HEK293 (cell line): ENCODE measurements around the gene PRR35.

Experiments
- EGR2 ChIP-seq: fragments of 450-650 bp; formaldehyde crosslinking; IDR thresholded peaks from 2 replicates; pipeline ENCODE4 v1.5.1; 2016; ENCODE audit warnings: low read depth, missing biosample characterization, missing genetic modification characterization
- GLIS1 ChIP-seq: fragments of 450-650 bp; formaldehyde crosslinking; IDR thresholded peaks from 2 replicates; pipeline ENCODE4 v1.5.1; 2016; ENCODE audit warnings: missing biosample characterization, missing genetic modification characterization
- PRDM1 ChIP-seq: fragments of 450-650 bp; formaldehyde crosslinking; IDR thresholded peaks from 2 replicates; pipeline ENCODE4; 2016; ENCODE audit warnings: missing biosample characterization, missing genetic modification characterization
- SETDB1 ChIP-seq: IDR thresholded peaks from one replicate; pipeline ENCODE4 v1.6.1; 2017; ENCODE audit warnings: mild to moderate bottlenecking, low read length, moderate library complexity, mixed read lengths; ENCODE audit not compliant: insufficient read length
- SP3 ChIP-seq: fragments of 450-650 bp; formaldehyde crosslinking; IDR thresholded peaks from 2 replicates; pipeline ENCODE4 v1.5.1; 2016; ENCODE audit warnings: missing biosample characterization, missing genetic modification characterization
- YY1 ChIP-seq: fragments of 450-650 bp; formaldehyde crosslinking; IDR thresholded peaks from 2 replicates; pipeline ENCODE4 v1.5.1; 2018; ENCODE audit warnings: missing biosample characterization, missing genetic modification characterization
- ZBTB11 ChIP-seq: fragments of 450-650 bp; formaldehyde crosslinking; conservative IDR thresholded peaks from 2 replicates; pipeline ENCODE4 v1.5.1; 2016; ENCODE audit warnings: low read depth, missing biosample characterization, missing genetic modification characterization
- ZFHX2 ChIP-seq: fragments of 450-650 bp; formaldehyde crosslinking; conservative IDR thresholded peaks from 2 replicates; pipeline ENCODE4 v1.5.1; 2016; ENCODE audit warnings: missing biosample characterization, missing genetic modification characterization
- ZNF140 ChIP-seq: fragments of 450-650 bp; formaldehyde crosslinking; IDR thresholded peaks from 2 replicates; pipeline ENCODE4 v1.5.1; 2016; ENCODE audit warnings: missing biosample characterization, missing genetic modification characterization
- ZNF221 ChIP-seq: fragments of 450-650 bp; formaldehyde crosslinking; IDR thresholded peaks from 2 replicates; pipeline ENCODE4 v1.5.1; 2017; ENCODE audit warnings: missing biosample characterization, missing genetic modification characterization, borderline replicate concordance
- ZNF266 ChIP-seq: fragments of 450-650 bp; formaldehyde crosslinking; IDR thresholded peaks from 2 replicates; pipeline ENCODE4 v1.5.1; 2016; ENCODE audit warnings: missing biosample characterization, missing genetic modification characterization, low read depth
- ZNF311 ChIP-seq: fragments of 450-650 bp; formaldehyde crosslinking; IDR thresholded peaks from 2 replicates; pipeline ENCODE4 v1.5.1; 2017; ENCODE audit warnings: missing biosample characterization, missing genetic modification characterization, borderline replicate concordance
- ZNF362 ChIP-seq: fragments of 450-650 bp; formaldehyde crosslinking; IDR thresholded peaks from 2 replicates; pipeline ENCODE4 v1.5.1; 2016; ENCODE audit warnings: missing biosample characterization, missing genetic modification characterization
- ZNF449 ChIP-seq: fragments of 450-650 bp; formaldehyde crosslinking; IDR thresholded peaks from 2 replicates; pipeline ENCODE4 v1.5.1; 2017; ENCODE audit warnings: missing biosample characterization, mild to moderate bottlenecking, missing genetic modification characterization, moderate library complexity
- ZNF548 ChIP-seq: fragments of 450-650 bp; formaldehyde crosslinking; IDR thresholded peaks from 2 replicates; pipeline ENCODE4 v1.5.1; 2016; ENCODE audit warnings: missing biosample characterization, missing genetic modification characterization
- ZNF549 ChIP-seq: fragments of 450-650 bp; IDR thresholded peaks from 2 replicates; pipeline ENCODE4 v1.5.1; 2018; ENCODE audit warnings: missing biosample characterization, missing genetic modification characterization, mild to moderate bottlenecking, inconsistent platforms, moderate library complexity
- ZNF561 ChIP-seq: fragments of 450-650 bp; IDR thresholded peaks from 2 replicates; pipeline ENCODE4 v1.5.1; 2018; ENCODE audit warnings: missing biosample characterization, missing genetic modification characterization, borderline replicate concordance
- ZNF571 ChIP-seq: fragments of 450-650 bp; formaldehyde crosslinking; IDR thresholded peaks from 2 replicates; pipeline ENCODE4 v1.5.0; 2017; ENCODE audit warnings: missing biosample characterization, missing genetic modification characterization
- ZNF629 ChIP-seq: fragments of 450-650 bp; formaldehyde crosslinking; IDR thresholded peaks from 2 replicates; pipeline ENCODE4 v1.5.1; 2017; ENCODE audit warnings: missing biosample characterization, missing genetic modification characterization
- ZNF660 ChIP-seq: fragments of 450-650 bp; IDR thresholded peaks from 2 replicates; pipeline ENCODE4 v1.5.1; 2018; ENCODE audit warnings: missing biosample characterization, mild to moderate bottlenecking, missing genetic modification characterization
- ZNF701 ChIP-seq: fragments of 450-650 bp; formaldehyde crosslinking; IDR thresholded peaks from 2 replicates; pipeline ENCODE4 v1.5.1; 2016; ENCODE audit warnings: missing biosample characterization, missing genetic modification characterization

Gene PRR35

GRCh38 chr16:565419-566330 is 5.5 kb downstream of the PRR35 start (continued):
- TF ChIP-seq ZNF571 (tag by site-specific recombination), result no peak
- no peak for TF ChIP-seq PRDM1
- TF ChIP-seq SP3, result no peak
- TF ChIP-seq ZNF548 (tag by site-specific recombination), result no peak
- TF ChIP-seq ZNF266 (tag by site-specific recombination), result no peak
- TF ChIP-seq ZNF311 (tag by site-specific recombination), result no peak
- TF ChIP-seq SETDB1, result no peak
- TF ChIP-seq ZBTB11 (tag by site-specific recombination), result no peak
- peak; percentile 82 for TF ChIP-seq EGR2 (tag by site-specific recombination)
- TF ChIP-seq YY1, result no peak
- TF ChIP-seq ZFHX2 (tag by site-specific recombination), result peak; percentile 85
- TF ChIP-seq ZNF701 (tag by site-specific recombination), result no peak
- no peak for TF ChIP-seq ZNF629 (tag by site-specific recombination)
- TF ChIP-seq ZNF449 (tag by site-specific recombination), result no peak
- peak; percentile 66 for TF ChIP-seq GLIS1 (tag by site-specific recombination)
- TF ChIP-seq ZNF140 (tag by site-specific recombination), result no peak
- TF ChIP-seq ZNF561 (tag by site-specific recombination), result no peak
- no peak for TF ChIP-seq ZNF660 (tag by site-specific recombination)
- no peak for TF ChIP-seq ZNF362 (tag by site-specific recombination)
- no peak for TF ChIP-seq ZNF221 (tag by site-specific recombination)
- TF ChIP-seq ZNF549 (tag by site-specific recombination), result no peak
